Heart left ventricle (tissue), 16 donors: Measurements from ENCODE around the gene TPK1. TPM values are rescaled to one million over a fixed set of nuclear protein-coding genes. Genes with fewer than 3 reads are reported as not detected.
A peak's percentile ranks its signal among the peaks of the same experiment; 100 is the strongest.

Experiments
- ATAC-seq, 4 donors: fragments of 200-7000 bp; cut with Tn5 transposase; one replicate each; pipeline ENCODE4 v1.9.1; 2020 to 2022; ENCODE audit warnings: moderate library complexity in 4 of 4, mild to moderate bottlenecking in 3 of 4, moderate number of reproducible peaks in 1 of 4
- DNase-seq, 5 donors: peaks; one replicate each; pipeline ENCODE4 v3.0.0-alpha.2; 2020
- H3K27ac ChIP-seq, 12 donors: fragments of 200-600 bp; sonication (generic) in 4 of 12; one replicate each; pipeline versions ENCODE4 v1.5.0 to v1.8.0; 2016 to 2022; ENCODE audit warnings: mild to moderate bottlenecking in 2 of 12
- H3K27me3 ChIP-seq, 9 donors: fragments of 200-600 bp; sonication (generic) in 2 of 9; one replicate each; pipeline versions ENCODE4 v1.5.1 to v1.8.0; 2016 to 2022; ENCODE audit warnings: mild to moderate bottlenecking in 3 of 9
- H3K36me3 ChIP-seq, 9 donors: fragments of 200-600 bp; sonication (generic) in 2 of 9; one replicate each; pipeline versions ENCODE4 v1.5.0 to v1.8.0; 2018 to 2022; ENCODE audit warnings: mild to moderate bottlenecking in 2 of 9
- H3K4me1 ChIP-seq, 12 donors: fragments of 200-600 bp; sonication (generic) in 4 of 12; one replicate each; pipeline versions ENCODE4 v1.5.0 to v1.8.0; 2016 to 2022; ENCODE audit warnings: mild to moderate bottlenecking in 3 of 12
- H3K4me3 ChIP-seq, 12 donors: fragments of 200-600 bp; sonication (generic) in 4 of 12; one replicate each; pipeline versions ENCODE4 v1.5.0 to v1.8.0; 2017 to 2022; ENCODE audit warnings: mild to moderate bottlenecking in 9 of 12, moderate library complexity in 4 of 12
- H3K9me3 ChIP-seq, 12 donors: fragments of 200-600 bp; sonication (generic) in 4 of 12; one replicate each; pipeline versions ENCODE4 v1.5.0 to v1.8.0; 2016 to 2022; ENCODE audit warnings: mild to moderate bottlenecking in 1 of 12
- POLR2A ChIP-seq, 2 donors: fragments of 450-650 bp; IDR thresholded peaks; one replicate each; pipeline ENCODE4 v1.6.1; 2017; ENCODE audit warnings: antibody characterized with exemption in 2 of 2, mild to moderate bottlenecking in 2 of 2, moderate library complexity in 2 of 2
- WGBS, 4 donors: extraction: QIAGEN DNeasy Blood & Tissue Kit in 2 of 4; methylation state at CpG; one replicate each; pipeline versions ENCODE4 v1.1.5 to v1.1.7; 2013 to 2018; 5-methylcytosine and 5-hydroxymethylcytosine counted together
- intact Hi-C, 10 donors: fragments of 100-400 bp; cut with DNase I; formaldehyde crosslinking; loops; one replicate each; pipeline versions ENCODE4 v1.11.1 to v1.14.2; 2022
- polyA plus RNA-seq, 2 donors: library from polyadenylated mRNA; stranded (reverse); fragments of 200-250 nt; gene quantifications; one replicate each; pipeline ENCODE4 v1.2.3, GENCODE V29; 2013
- total RNA-seq, 9 donors: library from RNA; depleted of rRNA in 2 of 9; stranded (reverse); fragments of >200 nt in 2 of 9; fragmentation: NEBNext Ultra II Directional in 3 of 9; extraction: Animal tissue kit (Norgen Biotek cat#: 25700) in 3 of 9; gene quantifications; one replicate each; pipeline versions ENCODE4 v1.1.0 to v1.2.4, GENCODE V29; 2016 to 2023
- TF ChIP-seq, protein P1 (sequence below), 12 donors: fragments of 200-600 bp; sonication (generic) in 4 of 12; IDR thresholded peaks; one replicate each; pipeline versions ENCODE4 v1.5.0 to v1.8.0; 2018 to 2022; ENCODE audit warnings: antibody characterized with exemption in 12 of 12, mild to moderate bottlenecking in 5 of 12
- donor health status: ischemic (EF 13 %, LVEDD 7.1; RV severe dilation, severe dysfunction).
- donor health status: healthy with polysubstance abuse.
- donor health status: DM: no; HTN: yes; CAD: no.
- donor health status: DM: no; HTN: no; CAD: no.
- donor health status: ischemic (EF 25% LVEDD 6.9; RV normal size, moderate dysfunction).
- donor health status: ischemic (EF 25% LVEDD 5.7; RV mildly dilated, moderate dysfunction).
- donor health status: healthy.
- donor health status: DM: yes; HTN: yes; CAD: no.
- donor health status: ischemic (EF 35%, LVEDD 5.7; RV mildly dilated, moderate dysfunction).
- donor health status: nonischemic (EF 11% LVEDD 7.7; RV severe dilation, severe dysfunction).
- donor health status: DM: yes; HTN: yes; CAD: no.
- donor health status: PGD.
- donor health status: ischemic (EF 29% LVEDD 5.4; RV normal size, mild dysfunction).
- donor health status: nonischemic (EF 23%, LVEDD 6.1; RV moderate dilation, normal function).

Gene TPK1
- total and polyA plus RNA-seq, 11 donors: 2.0 to 8.2 (median 5.0) TPM

DNA sequence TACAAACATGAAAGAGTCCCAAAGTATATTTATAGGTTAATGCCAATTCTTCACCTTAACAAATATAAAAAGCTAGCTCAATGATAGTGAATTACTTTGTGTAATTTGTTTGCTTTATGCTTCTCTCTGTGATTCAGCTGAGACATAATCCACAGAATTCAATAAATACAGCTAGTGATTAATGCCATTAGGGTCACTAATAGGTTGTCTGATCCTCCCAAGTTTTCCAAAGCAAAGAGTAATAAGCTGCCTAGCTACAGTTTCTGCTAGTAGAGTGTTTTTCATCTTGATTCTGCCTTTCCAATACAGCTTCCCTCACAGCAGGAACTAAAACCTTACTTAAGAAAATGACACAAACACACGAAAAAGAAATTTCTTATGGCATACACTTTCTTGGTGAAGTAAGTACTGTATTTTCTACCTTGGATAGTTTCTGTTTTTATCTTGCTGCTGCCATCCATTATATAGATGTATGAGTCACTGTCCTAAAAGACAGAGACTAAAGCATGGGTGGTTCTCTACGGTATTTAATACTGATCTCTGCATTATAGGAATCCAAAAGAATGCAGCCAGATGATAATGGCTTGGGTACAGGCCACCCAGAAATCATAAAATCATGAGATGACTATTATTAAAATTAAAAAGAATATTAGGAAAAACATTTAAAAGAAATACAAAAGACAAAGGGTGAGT lies 170.0 kb downstream of the TPK1 start:
- Histone ChIP-seq H3K9me3 (no peaks in the 10 kb centered on the region), H3K36me3 (no peaks in the 10 kb centered on the region), H3K4me1 (peaks cover 0 to 3% (median 0%) of the 10 kb centered on the region in 12 donors), H3K27ac (no peak overlapping the region), H3K27me3 (no peaks in the 10 kb centered on the region), H3K4me3 (no peak overlapping the region)
- TF ChIP-seq POLR2A (IDR thresholded peaks at IDR 0.05): no peak
- TF ChIP-seq, protein P1, sequence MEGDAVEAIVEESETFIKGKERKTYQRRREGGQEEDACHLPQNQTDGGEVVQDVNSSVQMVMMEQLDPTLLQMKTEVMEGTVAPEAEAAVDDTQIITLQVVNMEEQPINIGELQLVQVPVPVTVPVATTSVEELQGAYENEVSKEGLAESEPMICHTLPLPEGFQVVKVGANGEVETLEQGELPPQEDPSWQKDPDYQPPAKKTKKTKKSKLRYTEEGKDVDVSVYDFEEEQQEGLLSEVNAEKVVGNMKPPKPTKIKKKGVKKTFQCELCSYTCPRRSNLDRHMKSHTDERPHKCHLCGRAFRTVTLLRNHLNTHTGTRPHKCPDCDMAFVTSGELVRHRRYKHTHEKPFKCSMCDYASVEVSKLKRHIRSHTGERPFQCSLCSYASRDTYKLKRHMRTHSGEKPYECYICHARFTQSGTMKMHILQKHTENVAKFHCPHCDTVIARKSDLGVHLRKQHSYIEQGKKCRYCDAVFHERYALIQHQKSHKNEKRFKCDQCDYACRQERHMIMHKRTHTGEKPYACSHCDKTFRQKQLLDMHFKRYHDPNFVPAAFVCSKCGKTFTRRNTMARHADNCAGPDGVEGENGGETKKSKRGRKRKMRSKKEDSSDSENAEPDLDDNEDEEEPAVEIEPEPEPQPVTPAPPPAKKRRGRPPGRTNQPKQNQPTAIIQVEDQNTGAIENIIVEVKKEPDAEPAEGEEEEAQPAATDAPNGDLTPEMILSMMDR (IDR thresholded peaks at IDR 0.05): no peak
- 78 to 83% (median 79%) methylated on average over 2 of the region's 2 CpGs for WGBS, 4 donors
- intact Hi-C loops: no loop called here
- ATAC-seq: no peak
- no peak for DNase-seq

- intact Hi-C loops: no loop called here
- Histone ChIP-seq H3K27ac (no peak overlapping the region), H3K36me3 (no peaks in the 10 kb centered on the region), H3K4me1 (no peaks in the 10 kb centered on the region), H3K4me3 (no peak overlapping the region), H3K27me3 (no peaks in the 10 kb centered on the region), H3K9me3 (no peaks in the 10 kb centered on the region)
- TF ChIP-seq, protein P1 (IDR thresholded peaks at IDR 0.05): no peak
- no peak for TF ChIP-seq POLR2A (IDR thresholded peaks at IDR 0.05)
- no peak for ATAC-seq
- DNase-seq: no peak
- WGBS, 4 donors: 64 to 76% (median 69%) methylated on average over 9 of the region's 9 CpGs
These were observed 176.6 kb downstream of the TPK1 start for GRCh38 chr7:144659211-144659610.

DNA sequence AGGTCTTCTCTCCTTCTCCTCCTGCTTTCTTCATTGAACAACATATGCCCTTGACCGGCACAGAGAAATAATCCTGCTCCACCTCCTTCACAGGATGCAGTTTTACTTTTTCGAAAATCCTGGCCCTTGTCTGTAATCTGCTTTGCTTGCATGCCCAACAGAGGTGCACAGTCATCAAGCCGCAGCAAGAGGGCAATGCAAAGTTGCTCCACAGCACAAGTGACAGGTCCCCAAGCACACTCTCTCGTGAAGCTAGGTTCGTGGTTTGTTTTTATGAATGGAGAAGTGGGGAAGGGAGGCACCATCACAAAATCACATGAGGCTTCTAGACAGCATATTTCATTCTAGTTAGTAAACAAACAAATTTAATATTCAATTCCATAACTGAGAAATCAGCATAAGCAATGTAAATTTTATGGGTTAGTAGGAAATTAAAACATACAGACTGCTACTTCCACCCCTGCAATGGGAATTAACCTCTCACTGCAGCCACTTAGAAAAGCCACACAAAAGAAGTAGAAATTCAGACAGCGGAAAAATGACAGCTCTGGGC lies 178.8 kb downstream of the TPK1 start:
- Histone ChIP-seq H3K36me3 (no peaks in the 10 kb centered on the region), H3K27me3 (no peaks in the 10 kb centered on the region), H3K27ac (no peak overlapping the region), H3K4me1 (no peaks in the 10 kb centered on the region), H3K9me3 (no peaks in the 10 kb centered on the region), H3K4me3 (no peak overlapping the region)
- DNase-seq (no peak), ATAC-seq (peak in 1 of 4 donors; percentile 41)
- WGBS, 4 donors: 58 to 71% (median 63%) methylated on average over 6 of the region's 6 CpGs
- TF ChIP-seq, protein P1 (IDR thresholded peaks at IDR 0.05): peak in 1 of 12 donors; percentile 10
- no peak for TF ChIP-seq POLR2A (IDR thresholded peaks at IDR 0.05)
- intact Hi-C loops: no loop called here

DNA sequence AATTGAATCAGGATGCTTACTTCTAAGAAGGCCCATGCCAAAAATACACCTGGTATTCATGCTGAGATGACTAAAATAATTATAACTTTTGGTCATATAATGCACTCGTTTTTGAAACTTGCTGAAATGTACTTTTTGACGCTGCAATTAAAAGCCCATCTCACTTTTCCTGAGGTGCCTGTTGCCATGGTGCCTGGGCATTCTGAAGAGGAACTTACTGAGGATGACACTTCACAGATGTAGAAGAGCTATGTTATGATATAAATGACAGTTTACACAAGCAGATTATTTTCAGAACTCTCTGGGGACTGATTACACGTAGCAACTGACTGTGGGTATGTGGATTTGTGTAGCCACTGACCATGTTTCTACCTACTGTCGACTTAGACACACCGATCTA lies 182.4 kb downstream of the TPK1 start:
- ATAC-seq: no peak
- no peak for TF ChIP-seq POLR2A (IDR thresholded peaks at IDR 0.05)
- TF ChIP-seq, protein P1 (IDR thresholded peaks at IDR 0.05): no peak
- 55 to 70% (median 66%) methylated on average over 5 of the region's 5 CpGs for WGBS, 4 donors
- no peak overlapping the region for H3K27ac ChIP-seq
- no peaks in the 10 kb centered on the region for H3K36me3 ChIP-seq
- DNase-seq: no peak
- no peaks in the 10 kb centered on the region for H3K27me3 ChIP-seq
- intact Hi-C loops: no loop called here
- no peak overlapping the region for H3K4me3 ChIP-seq
- H3K4me1 ChIP-seq: no peaks in the 10 kb centered on the region
- H3K9me3 ChIP-seq: peaks cover 0 to 7% (median 0%) of the 10 kb centered on the region in 12 donors
